ENCODE results near the gene CCDC191. TPM values are rescaled to one million over a fixed set of nuclear protein-coding genes. Genes with fewer than 3 reads are reported as not detected.

CCDC191 gene
- total and polyA plus RNA-seq, 2 donors (not counting 1 experiment from before 2014, with no cell fraction given): 1.7 to 3.3 TPM

DNA sequence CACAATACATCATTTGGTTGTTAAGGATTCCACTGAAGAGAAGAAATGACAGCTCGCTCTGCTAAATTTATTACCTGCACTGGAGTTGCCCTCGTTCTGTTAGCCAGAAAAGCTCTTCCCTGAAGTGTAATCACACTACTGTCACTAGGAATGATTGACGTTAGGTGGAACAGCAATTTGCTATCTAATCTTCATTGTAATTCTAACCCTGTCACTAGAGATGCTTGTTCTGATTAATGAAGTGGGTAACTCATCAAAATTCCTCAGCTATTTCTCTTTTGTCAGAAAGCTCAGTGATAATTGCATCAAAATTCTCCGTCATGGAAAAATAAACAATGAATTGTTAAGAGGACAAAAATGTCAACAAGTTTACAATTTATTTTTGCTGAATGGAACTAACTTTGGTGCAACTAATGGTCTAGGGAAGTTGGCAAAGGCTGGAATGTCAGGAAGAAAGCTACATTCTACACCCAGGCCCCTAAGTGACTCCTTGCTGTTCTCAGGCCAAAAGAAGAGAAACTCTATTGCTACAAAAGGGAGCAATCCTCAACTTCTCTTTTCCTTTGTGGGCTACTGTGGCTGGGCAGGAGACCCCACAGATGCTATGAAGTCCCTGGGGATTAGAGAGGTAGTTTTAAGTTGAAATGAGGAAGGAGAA, 34.1 kb downstream of the CCDC191 start:
- no peak overlapping the region for H3K4me2 ChIP-seq (ENCODE audit: extremely low read depth, insufficient read depth, low read length)
- H3K9me3 ChIP-seq (ENCODE audit: control insufficient read depth, insufficient read depth, low read depth, low read length): no peaks in the 10 kb centered on the region
- DNase-seq (ENCODE audit: low read depth in 2 of 2): peak in 1 of 2 donors; percentile 16
- no peaks in the 10 kb centered on the region for H3K36me3 ChIP-seq (ENCODE audit: control insufficient read depth, insufficient read depth, low read length)
- H3K4me1 ChIP-seq (ENCODE audit: control insufficient read depth, extremely low read depth, insufficient read depth, low read length): no peaks in the 10 kb centered on the region
- H3K79me2 ChIP-seq (ENCODE audit: control insufficient read depth, insufficient read depth, low read length): no peaks in the 10 kb centered on the region
- H3K27me3 ChIP-seq (ENCODE audit: control insufficient read depth, insufficient read depth, low read length): no peaks in the 10 kb centered on the region
- H2AFZ ChIP-seq (ENCODE audit: low read length): no peak overlapping the region
- H3K27ac ChIP-seq (ENCODE audit: insufficient read depth, low read length): no peak overlapping the region
- H3K4me3 ChIP-seq (replicated peaks in 1 of 4; ENCODE audit: control extremely low read depth in 1 of 4, insufficient read depth in 1 of 4, low read depth in 3 of 4, low read length in 4 of 4): no peak overlapping the region
- no peak for TF ChIP-seq EZH2 (IDR thresholded peaks at IDR 0.05; ENCODE audit: low read length, missing control alignments)
- TF ChIP-seq, protein P1, sequence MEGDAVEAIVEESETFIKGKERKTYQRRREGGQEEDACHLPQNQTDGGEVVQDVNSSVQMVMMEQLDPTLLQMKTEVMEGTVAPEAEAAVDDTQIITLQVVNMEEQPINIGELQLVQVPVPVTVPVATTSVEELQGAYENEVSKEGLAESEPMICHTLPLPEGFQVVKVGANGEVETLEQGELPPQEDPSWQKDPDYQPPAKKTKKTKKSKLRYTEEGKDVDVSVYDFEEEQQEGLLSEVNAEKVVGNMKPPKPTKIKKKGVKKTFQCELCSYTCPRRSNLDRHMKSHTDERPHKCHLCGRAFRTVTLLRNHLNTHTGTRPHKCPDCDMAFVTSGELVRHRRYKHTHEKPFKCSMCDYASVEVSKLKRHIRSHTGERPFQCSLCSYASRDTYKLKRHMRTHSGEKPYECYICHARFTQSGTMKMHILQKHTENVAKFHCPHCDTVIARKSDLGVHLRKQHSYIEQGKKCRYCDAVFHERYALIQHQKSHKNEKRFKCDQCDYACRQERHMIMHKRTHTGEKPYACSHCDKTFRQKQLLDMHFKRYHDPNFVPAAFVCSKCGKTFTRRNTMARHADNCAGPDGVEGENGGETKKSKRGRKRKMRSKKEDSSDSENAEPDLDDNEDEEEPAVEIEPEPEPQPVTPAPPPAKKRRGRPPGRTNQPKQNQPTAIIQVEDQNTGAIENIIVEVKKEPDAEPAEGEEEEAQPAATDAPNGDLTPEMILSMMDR (conservative IDR thresholded peaks at IDR 0.05 in 1 of 2, IDR thresholded peaks at IDR 0.05 in 1 of 2; ENCODE audit: low read depth in 1 of 2, low read length in 2 of 2): no peak
- no peak overlapping the region for H3K9ac ChIP-seq (ENCODE audit: insufficient read depth, low read length)
- no peaks in the 10 kb centered on the region for H4K20me1 ChIP-seq (ENCODE audit: control insufficient read depth, extremely low read depth, insufficient read depth, low read length)

DNA sequence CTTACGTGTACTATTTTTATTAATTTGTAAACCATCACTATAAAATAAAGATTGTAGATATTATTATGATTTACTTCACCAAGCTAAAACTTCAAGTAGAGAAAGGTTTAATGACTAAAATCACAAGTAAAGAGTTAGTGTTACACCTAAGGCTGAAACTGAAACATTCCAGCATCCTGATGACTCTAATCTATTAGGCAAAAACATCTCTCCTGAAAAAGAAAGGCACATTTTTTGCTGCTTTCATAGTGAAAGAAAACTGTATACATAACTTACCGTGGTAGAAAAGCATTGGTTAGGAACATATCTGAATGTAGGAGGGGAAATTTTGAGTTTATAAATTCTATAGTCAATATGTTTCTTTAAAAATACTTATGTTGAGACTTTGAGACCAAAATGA, 35.4 kb downstream of the CCDC191 start:
- Histone ChIP-seq H3K4me1 (ENCODE audit: control insufficient read depth, extremely low read depth, insufficient read depth, low read length) (no peaks in the 10 kb centered on the region), H3K9me3 (ENCODE audit: control insufficient read depth, insufficient read depth, low read depth, low read length) (no peaks in the 10 kb centered on the region), H3K9ac (ENCODE audit: insufficient read depth, low read length) (no peak overlapping the region), H3K4me3 (replicated peaks in 1 of 4; ENCODE audit: control extremely low read depth in 1 of 4, insufficient read depth in 1 of 4, low read depth in 3 of 4, low read length in 4 of 4) (no peak overlapping the region), H4K20me1 (ENCODE audit: control insufficient read depth, extremely low read depth, insufficient read depth, low read length) (no peaks in the 10 kb centered on the region), H3K79me2 (ENCODE audit: control insufficient read depth, insufficient read depth, low read length) (no peaks in the 10 kb centered on the region), H3K36me3 (ENCODE audit: control insufficient read depth, insufficient read depth, low read length) (no peaks in the 10 kb centered on the region), H3K4me2 (ENCODE audit: extremely low read depth, insufficient read depth, low read length) (no peak overlapping the region), H3K27ac (ENCODE audit: insufficient read depth, low read length) (no peak overlapping the region), H2AFZ (ENCODE audit: low read length) (no peak overlapping the region), H3K27me3 (ENCODE audit: control insufficient read depth, insufficient read depth, low read length) (no peaks in the 10 kb centered on the region)
- DNase-seq (ENCODE audit: low read depth in 2 of 2): no peak
- no peak for TF ChIP-seq EZH2 (IDR thresholded peaks at IDR 0.05; ENCODE audit: low read length, missing control alignments)
- TF ChIP-seq, protein P1 (conservative IDR thresholded peaks at IDR 0.05 in 1 of 2, IDR thresholded peaks at IDR 0.05 in 1 of 2; ENCODE audit: low read depth in 1 of 2, low read length in 2 of 2): no peak

DNA sequence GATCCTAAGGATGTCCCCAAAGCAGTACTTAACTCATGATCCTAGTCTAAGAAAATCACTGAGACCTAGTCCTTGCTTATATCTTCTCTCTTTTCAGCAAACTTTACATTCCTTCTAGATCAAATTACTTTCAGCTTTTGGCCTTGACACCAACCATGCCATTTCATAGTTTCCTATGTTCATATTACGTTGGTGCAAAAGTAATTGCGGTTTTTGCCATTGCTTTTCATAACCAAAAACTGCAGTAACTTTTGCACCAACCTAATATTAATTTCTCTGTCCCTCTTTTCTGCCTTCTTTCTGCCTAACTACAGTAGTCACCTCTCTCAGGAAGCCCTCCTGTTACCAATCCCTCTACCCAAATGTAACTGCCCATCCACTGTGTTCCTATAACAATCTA, 36.8 kb downstream of the CCDC191 start:
- TF ChIP-seq, protein P1 (conservative IDR thresholded peaks at IDR 0.05 in 1 of 2, IDR thresholded peaks at IDR 0.05 in 1 of 2; ENCODE audit: low read depth in 1 of 2, low read length in 2 of 2): no peak
- no peak for TF ChIP-seq EZH2 (IDR thresholded peaks at IDR 0.05; ENCODE audit: low read length, missing control alignments)
- H3K36me3 ChIP-seq (ENCODE audit: control insufficient read depth, insufficient read depth, low read length): no peaks in the 10 kb centered on the region
- H3K4me3 ChIP-seq (replicated peaks in 1 of 4; ENCODE audit: control extremely low read depth in 1 of 4, insufficient read depth in 1 of 4, low read depth in 3 of 4, low read length in 4 of 4): no peak overlapping the region
- H3K4me2 ChIP-seq (ENCODE audit: extremely low read depth, insufficient read depth, low read length): no peak overlapping the region
- no peaks in the 10 kb centered on the region for H3K4me1 ChIP-seq (ENCODE audit: control insufficient read depth, extremely low read depth, insufficient read depth, low read length)
- H3K27me3 ChIP-seq (ENCODE audit: control insufficient read depth, insufficient read depth, low read length): no peaks in the 10 kb centered on the region
- no peak for DNase-seq (ENCODE audit: low read depth in 2 of 2)
- H2AFZ ChIP-seq (ENCODE audit: low read length): no peak overlapping the region
- H3K9me3 ChIP-seq (ENCODE audit: control insufficient read depth, insufficient read depth, low read depth, low read length): no peaks in the 10 kb centered on the region
- no peak overlapping the region for H3K9ac ChIP-seq (ENCODE audit: insufficient read depth, low read length)
- H3K27ac ChIP-seq (ENCODE audit: insufficient read depth, low read length): no peak overlapping the region
- no peaks in the 10 kb centered on the region for H3K79me2 ChIP-seq (ENCODE audit: control insufficient read depth, insufficient read depth, low read length)
- no peaks in the 10 kb centered on the region for H4K20me1 ChIP-seq (ENCODE audit: control insufficient read depth, extremely low read depth, insufficient read depth, low read length)
